SK-N-MC (cell line): ENCODE measurements around the gene GRIA4.

ENCODE experiments used
- EZH2 ChIP-seq: fragments of 200-600 bp; sonication (generic); IDR thresholded peaks from one replicate; pipeline ENCODE4 v1.6.1; 2017; ENCODE audit warnings: antibody characterized with exemption
- FOXP2 ChIP-seq: optimal IDR thresholded peaks from 2 replicates; pipeline ENCODE3; 2011; ENCODE audit warnings: mild to moderate bottlenecking, moderate library complexity; ENCODE audit not compliant: insufficient read depth; ENCODE audit errors: extremely low read length, control extremely low read depth
- POLR2AphosphoS5 ChIP-seq: IDR thresholded peaks from 2 replicates; pipeline ENCODE4 v1.6.1; 2012; ENCODE audit warnings: mild to moderate bottlenecking, low read depth, low read length, borderline replicate concordance

- TF ChIP-seq POLR2AphosphoS5 (no peak), EZH2 (no peak), FOXP2 (no peak)
Measured at GRCh38 chr11:105834461-105834860, 224.6 kb downstream of the GRIA4 start.
